Pulmonary artery endothelial cell (primary cell): ENCODE data around the gene EEF1AKMT3. TPM values are rescaled to one million over a fixed set of nuclear protein-coding genes. Genes with fewer than 3 reads are reported as not detected.
A peak's percentile ranks its signal among the peaks of the same experiment; 100 is the strongest.

Experiments used
- DNase-seq: peaks from one replicate; pipeline ENCODE4 v3.0.0-alpha.2; 2011; ENCODE audit warnings: low read depth, low spot score
- total RNA-seq: library from RNA; depleted of rRNA; stranded (reverse); fragments of >200 nt; gene quantifications from 2 replicates; pipeline ENCODE4 v1.2.3, GENCODE V29; 2014

Gene EEF1AKMT3
- total RNA-seq, 1 donor from 2014 or later: 6.3 TPM

DNA sequence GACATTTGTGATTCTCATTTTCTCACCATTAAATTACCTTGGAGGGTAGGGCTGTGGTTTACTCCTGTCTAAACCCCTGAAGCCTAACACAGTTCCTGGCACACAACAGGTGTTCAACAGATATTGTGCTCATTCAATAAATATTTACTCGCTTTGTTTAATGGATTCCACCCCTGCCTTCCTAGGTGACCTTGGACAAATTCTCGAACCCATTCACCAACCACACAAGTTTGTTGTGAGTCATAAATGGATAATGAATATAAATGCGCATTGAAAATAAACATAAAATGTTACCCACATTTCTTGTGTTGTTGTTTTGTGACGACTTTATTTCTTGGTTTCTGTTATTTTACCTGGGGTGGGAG is 9.8 kb downstream of the EEF1AKMT3 start:
- no peak for DNase-seq

DNA sequence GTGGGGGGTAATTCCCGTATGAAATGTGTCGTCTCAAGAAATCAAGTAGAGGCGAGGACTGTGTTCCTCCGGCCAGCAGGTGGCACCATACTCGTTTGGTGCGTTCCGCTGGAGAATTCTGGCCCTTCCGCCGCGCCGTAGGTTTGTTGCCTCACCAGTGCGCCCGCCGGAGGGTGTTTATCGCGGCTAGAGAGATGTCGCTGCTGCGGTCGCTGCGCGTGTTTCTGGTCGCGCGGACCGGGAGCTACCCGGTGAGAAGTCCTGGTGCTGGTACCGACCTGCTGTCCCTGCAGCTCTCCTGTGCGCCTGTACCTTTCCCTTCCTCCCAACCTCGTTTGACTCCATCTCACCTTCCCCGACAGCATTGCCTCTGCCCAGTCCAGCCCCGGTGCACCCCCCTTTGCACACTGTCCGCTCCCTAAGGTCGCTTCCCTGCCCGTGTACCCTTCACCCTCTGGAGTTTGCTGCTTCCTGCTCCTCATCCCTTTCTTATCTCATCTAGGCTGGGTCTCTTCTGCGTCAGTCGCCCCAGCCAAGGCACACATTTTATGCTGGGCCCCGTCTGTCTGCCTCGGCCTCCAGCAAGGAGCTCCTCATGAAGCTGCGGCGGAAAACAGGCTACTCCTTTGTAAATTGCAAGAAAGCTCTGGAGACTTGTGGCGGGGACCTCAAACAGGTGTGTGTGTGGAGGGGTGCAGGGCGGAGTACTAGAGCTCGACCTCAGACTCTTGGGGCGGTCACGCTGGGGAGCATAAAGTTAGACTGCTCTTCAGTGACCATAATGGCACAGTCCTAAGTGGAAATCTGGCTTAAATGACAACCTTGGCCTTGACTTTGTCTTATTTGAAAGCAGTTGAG is 10.4 kb downstream of the EEF1AKMT3 start, which contains the start of gene TSFM:
TSS of gene TSFM (plus strand) at position 180 of the 858 bp plus-strand sequence. CDS start at position 195, 15 bp downstream.
- peak; percentile 84 for DNase-seq

DNA sequence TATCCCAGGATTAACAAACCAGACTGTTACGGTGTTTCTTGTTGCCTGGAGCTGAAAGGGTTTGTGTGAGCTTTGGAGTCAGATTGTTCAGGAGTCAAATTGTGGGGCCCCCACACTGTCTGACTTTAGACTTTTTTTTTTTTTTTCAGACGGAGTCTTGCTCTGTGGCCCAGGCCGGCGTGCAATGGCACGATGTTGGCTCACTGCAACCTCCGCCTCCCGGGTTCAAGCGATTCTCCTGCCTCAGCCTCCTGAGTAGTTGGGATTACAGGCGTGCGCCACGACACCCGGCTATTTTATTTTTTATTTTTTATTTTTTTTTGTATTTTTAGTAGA is 11.0 kb downstream of the EEF1AKMT3 start:
- DNase-seq: no peak

DNA sequence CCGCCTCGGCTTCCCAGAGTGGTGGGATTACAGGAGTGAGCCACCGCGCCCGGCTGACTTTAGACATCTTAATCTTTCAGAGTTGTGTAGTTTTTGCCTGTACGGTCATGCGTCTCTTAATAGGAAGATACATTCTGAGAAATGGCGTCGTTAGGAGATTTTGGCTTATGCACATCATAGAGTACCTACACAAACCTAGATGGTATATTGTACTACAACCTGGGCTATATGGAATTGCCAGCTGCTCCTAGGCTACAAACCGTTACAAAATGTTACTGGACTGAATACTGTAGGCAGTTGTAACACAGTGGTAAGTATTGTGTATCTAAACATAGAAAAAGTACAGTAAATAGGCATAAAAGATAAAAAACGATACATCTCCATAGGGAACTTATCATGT is 11.4 kb downstream of the EEF1AKMT3 start:
- no peak for DNase-seq

DNA sequence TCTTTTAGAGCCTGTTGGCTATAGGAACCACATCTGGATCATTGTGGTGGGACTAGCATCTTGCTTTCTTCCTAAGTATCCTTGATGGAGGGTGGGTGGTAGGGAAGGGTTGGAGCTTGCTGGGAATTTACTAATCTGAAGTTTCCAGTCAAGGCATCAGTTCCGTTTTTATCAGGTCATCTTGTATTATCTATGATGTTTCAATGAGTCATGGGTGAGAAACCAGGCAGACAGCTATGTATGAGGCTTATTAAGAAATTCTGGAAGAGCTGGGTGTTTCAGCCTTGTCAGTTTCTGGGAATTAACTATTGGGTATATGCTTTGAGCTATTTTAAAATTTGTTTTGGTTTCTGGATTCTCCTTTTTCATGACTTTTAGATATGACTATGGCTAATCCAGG is 21.5 kb downstream of the EEF1AKMT3 start:
- no peak for DNase-seq

DNA sequence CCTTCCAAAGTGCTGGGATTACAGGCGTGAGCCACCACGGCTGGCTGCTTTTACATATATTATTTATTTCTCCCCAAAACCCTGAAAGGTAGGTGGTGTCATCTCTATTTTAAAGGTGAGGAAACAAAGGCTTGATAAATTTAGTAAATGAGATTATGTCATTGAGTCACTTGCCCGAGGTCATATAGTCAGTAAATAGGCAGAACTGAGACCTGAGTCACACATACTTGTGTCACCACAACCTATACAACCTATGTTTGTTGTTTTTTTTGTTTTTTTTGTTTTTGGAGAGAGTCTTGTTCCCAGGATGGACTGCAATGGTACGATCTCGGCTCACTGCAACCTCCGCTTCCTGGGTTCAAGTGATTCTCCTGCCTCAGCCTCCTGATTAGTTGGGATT is 22.9 kb downstream of the EEF1AKMT3 start:
- no peak for DNase-seq

DNA sequence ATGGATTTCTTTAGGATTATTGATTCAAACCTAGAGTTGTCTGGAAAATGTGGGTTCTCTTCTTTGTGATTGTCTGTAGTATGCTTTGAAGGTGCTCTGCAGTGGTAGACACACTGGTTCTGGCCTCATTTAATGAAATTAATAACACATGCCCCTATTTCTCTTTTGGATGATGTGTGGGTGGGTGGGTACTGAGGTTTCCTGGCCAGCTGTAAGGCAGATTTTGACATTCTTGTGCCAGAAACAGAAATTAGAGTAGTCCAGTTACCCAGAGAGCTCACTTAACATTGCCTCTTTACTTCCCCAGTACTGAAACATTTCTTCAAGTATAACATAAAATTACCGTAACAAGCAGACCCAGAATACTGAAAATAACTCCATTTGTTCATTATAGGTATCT is 24.6 kb downstream of the EEF1AKMT3 start:
- DNase-seq: no peak

DNA sequence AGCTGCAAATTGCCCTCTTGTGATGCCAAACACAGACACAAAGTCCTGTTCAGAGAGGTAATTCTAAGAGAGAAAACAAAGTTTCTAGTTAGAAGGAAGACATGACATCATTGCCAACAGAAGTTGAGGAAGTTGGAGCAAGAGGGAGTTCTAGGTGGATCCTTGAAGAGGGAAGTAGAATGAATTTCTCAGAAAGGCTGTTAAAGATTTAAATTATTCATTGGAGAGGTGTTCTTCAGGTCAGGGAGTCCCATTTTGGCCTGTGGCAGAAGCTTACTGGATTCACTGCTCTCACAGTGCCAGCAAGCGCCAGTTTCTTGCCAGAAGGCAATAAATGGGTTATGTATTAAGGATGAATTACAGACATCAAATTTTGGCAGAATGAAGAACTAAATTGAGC is 25.5 kb downstream of the EEF1AKMT3 start:
- DNase-seq: no peak

DNA sequence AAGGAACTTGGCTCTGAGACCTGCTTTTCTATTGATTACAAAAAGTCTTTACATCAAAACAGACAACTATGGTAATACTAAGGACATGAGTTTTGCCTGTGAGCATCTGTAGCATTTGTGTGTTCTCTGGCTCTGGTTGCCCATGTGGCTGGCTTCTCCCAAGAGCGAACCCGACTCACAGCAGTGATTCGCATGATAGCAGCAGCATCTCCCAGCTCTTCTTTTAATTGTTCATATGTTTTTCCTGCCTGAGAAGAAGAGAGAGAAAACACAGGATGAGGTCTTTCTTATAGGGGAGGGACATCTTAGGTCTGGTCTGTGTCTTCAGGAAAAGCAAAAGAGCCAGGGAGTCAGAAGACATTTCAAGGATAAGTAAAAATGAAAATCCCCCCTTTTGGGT is 28.6 kb downstream of the EEF1AKMT3 start:
- DNase-seq: no peak

DNA sequence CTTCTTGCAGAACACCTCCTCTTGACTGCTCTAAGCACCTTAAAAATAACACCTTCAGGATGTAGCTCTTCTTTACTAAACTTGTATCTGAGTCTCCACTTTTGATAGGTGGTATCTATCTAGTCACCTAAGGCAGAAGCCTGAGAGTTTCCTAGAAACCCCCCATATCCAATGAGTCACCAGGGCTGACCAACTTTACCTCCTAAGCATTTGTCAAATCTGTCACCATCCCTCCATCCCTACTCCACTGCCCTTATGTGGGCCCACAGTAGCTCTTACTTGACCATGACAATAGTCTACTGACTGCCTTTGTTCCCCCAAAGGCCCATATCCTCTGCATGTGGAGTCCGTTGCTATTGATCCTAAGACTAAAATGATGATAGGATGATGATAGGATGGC is 30.2 kb downstream of the EEF1AKMT3 start:
- no peak for DNase-seq

DNA sequence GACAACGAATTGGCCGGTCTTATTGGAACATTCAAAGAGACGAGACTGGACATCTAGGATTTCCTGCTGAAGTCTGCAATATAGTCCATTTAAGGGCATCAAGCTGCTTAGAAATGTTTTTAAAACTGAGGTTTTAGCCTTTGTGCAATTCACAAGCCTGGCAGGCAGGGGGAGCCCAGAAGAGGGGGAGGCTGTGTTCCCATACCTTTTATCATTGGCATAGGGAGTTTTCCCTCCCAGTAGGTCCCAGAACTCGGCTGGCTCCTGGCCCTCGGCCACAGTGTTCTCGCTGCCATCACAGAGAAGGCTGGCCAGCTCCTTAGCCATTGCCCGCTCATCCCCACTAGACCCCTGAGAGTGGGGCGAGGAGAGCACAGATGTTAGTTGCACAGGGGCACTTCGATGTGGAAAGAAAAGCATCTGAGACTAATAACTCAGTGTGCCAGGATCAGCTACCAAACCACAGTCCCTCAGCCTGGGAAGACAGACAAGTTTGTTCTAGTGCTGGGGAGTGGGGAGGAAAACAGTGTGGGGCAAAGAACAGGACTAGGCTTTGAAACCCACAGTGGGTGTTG is 31.0 kb downstream of the EEF1AKMT3 start:
- no peak for DNase-seq

DNA sequence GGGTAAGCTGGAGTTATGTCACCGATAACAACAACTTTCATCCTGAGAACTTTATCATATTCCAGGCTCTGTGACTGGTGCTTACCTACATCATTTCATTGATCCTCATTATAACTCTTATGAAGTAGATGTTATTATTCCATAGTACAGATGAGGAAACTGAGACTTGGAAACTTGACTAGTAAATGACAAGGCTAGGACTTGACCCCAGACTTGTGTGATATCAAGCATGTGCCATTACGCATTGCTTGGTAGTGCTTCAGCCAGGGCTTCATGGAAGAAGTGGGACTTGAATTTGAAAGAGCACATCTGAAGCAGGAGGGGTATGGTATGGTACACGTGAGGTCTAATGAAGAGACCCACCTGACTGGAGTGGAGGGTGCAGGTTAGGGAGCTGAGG is 34.3 kb downstream of the EEF1AKMT3 start:
- no peak for DNase-seq

DNA sequence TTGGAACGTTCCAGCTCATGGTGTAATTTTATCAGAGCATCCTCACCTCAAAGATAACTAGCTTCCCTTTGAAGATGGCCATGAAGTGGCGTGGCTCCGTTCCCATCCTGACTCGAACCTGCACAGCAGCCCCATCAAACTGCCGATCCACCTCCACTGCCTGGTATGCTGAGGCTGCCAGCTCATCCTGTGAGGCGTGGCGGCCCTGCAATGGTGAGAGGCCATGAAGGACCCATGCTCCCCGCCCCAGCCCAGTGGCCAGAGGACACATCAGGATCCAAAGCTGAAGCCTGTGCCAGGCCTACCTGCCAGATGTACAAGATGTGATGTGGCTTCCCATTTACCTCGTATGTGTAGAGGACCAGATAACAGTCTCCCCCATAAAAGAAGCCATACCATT is 34.9 kb downstream of the EEF1AKMT3 start:
- no peak for DNase-seq

DNA sequence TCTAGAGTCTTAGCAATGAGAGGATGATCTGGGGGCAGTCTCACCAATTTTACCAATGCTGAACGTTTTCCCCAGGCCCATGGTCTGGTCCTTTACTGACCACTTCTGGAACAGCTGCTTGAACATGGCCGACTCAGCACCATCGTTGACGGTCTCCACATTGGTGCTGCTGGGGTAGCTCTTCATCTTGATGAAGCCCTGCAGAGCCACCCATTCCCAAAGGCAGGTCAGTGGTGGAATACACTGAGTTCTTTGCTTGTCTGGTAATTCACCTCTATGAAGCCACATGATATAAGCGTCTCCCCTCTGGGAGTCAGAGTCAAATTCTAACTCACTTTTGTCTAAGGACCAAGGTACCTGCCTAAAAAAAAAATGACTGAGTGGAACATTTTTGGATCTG is 35.9 kb downstream of the EEF1AKMT3 start:
- DNase-seq: no peak

DNA sequence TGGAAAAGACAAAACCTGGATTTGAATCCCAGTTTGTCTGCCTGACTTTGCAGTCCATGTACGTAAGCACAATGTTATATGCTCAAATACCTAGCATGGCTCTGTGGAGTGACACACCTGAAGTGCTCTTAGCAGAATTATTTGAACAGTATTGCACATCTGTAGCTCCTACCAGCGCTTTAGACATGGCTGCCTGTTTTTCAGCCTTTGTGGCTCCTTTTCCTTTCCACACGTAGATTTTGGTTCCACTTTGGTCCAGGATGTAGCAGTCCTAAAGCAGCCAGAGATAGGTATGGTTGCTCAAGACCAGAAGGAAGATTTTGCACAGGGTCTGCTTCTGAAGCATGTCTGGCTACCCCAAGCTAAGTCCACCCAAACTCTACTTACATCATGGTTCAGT is 37.0 kb downstream of the EEF1AKMT3 start:
- no peak for DNase-seq

DNA sequence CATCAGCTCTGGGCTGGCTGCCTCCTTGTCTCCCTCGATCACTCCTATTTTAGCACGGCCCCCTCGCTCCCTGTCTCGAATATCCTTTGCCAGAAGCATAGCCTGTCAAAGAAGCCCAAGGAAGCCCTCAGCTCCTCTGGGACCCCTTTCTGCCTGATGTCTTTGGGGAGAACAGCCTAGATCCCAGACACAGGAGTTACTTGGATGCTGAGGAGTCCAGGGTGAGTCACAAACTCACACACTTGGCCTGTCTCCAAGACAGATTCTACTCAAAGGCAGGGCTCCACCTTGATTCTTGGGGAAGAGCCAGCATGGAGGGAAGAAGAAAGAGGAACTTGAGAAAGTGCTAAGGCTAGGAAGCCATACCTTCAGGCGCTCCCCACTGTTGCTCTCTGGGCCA is 38.0 kb downstream of the EEF1AKMT3 start:
- no peak for DNase-seq

DNA sequence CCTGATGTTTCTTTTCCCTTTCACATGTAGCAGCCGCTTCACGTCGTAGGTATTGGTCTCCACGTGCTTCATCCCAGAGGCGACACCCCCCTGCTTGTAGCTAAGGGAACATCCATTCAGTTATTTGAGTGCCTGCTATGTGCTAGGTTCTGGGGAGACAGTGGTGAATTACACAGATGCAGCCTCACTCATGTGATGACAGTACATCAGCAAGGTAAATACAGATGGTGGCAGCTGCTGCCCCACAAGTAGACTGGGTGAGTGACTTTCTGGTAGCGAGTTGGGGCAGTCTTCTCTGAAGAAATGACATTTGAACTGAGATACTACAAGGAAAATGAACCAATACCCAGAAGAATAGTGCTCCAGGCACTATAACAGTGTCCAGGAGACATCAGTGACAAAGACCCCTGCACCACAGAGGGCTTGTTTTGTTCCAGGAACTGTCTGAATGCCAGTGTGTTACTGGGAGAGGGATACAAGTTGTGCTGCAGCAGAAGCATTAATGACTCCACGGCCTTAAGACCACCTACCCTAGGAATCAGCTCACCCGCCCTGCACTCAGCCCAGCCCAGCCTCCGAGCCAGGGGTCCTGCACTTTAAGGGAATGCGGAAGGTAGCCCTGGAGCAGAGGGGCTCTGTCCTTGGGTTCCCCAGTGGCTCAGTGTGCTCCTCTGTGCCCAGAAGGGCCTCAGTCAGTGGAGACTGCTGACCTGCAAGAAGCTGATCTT is 38.8 kb downstream of the EEF1AKMT3 start:
- no peak for DNase-seq

DNA sequence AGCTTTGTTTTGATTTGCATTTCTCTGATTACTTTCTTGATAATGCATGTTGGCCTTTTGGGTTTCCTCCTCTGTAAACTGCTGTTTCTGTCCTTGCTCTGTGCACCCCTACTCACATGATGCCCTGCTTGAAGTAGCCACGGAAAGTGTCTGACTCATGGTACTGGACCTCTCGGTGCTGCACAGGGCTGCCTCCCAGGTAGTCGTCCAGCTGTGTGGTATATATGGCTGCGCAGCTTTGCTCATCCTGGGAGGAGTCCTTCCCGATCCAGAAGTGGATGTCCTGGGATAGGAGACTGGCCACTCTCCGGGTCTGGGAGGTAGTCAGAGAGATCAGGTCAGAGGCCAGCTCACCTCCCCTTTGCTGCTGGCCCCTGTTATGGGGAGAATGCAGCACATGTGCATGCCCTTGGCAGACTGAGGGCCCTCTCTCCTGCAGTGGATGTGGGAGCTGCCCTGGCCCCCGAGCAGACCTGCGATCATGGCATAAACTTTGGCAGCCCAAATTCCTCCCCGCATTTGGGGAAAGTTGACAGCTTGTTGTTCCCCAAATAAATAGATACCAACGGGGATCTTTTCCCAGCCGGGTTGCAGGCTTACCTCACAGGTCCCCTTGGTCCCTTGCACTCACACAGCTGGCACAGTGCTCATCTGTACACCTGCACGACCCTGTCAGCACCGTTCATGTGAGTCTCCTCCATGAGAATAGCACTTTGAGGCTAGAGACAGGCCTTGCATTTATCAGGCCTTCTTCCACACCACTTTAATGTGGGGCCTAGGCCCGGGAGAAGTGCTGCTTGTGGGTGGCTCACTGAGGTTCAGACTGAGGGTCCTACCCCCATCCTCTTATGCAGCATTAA is 40.9 kb downstream of the EEF1AKMT3 start:
- no peak for DNase-seq

DNA sequence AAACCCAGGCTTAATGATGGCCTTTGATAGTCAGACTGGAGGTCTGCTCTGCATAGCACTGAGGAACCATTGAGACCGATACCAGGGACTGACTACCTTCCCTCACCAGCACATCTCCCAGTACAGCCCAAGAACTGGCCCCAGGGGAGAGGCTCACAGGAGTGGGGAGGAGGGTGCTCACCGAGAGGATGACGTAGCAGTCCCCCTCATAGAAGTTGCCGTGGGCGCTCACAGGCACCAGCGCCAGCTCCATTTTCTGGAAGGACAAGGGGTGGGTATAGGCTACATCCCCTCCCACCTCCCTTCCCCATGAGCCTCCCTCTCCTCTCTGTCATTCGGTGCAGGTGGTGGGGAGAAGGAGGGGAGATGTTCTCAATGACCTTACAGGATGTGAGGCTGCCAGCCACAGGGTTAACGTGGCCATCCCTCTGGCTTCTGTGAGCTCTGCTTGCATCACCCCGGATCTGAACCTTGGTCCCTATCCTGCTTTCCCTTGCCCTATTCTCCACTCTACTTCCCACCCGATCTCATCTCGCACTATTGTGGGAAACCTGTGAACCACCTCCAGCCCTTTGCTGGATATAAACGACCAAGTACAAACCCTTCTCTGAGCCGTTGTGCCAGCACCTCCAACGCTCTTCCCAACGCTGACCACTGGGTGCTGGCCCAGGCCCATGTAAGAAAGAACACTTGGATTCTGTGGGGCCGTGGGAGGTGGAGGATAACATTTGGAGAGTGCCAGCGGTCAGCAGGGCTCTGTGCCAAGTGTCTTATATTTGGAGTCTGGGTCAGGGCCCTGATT is 41.8 kb downstream of the EEF1AKMT3 start:
- DNase-seq: no peak

DNA sequence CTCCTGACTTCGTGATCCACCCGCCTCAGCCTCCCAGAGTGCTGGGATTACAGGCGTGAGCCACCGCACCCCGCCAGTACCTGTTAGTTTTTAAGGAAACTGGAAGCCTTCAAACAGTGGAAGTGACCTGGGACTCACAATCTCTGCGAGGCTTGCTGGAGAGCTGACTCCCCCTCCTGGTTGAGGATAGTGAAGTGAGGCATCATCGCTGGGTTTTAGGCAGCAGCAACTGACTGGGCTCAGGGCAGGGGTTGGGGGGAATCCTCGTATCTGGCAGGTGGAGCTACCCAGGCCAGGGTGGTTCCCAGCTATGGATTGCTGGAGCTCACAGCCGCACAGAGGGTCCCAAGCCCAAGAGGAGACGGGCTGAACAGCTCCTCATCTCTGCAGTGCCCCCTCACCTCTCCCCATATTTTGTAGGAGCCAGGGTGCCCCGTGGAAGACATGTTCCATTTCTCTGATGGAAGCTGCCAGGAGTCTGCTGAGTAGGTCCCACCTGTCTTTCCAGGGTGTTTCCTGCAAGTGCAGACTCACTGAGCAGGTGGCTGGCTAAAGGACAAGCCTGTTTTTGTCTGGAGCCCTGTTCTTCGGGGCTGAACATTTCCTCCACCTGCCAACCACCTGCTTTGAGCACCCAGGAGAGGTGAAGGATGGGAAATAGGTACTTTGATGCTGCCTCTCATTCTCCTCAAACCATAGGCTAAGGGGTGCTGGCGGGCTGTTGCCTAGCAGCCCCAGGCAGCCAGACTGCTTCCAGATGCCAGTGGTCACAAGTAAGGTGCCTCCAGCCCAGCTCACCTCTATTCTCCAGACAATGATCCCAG is 43.0 kb downstream of the EEF1AKMT3 start:
- no peak for DNase-seq
